Urothelium cell line (cell line): ENCODE measurements around the gene HNRNPR.
"Not testable (repeated sequence)": the region's sequence is repeated elsewhere in the genome, so short reads cannot be mapped to it uniquely, and the experiment has no call there.

ENCODE experiments used
- DNase-seq: peaks from one replicate; pipeline ENCODE4 v3.0.0; 2011; ENCODE audit warnings: low spot score, mixed read lengths
- FAIRE-seq: peaks from 2 replicates; lab custom pipeline; 2011; peaks lifted over from hg19 to GRCh38; lab: Jason Lieb, UNC

HNRNPR gene

DNA sequence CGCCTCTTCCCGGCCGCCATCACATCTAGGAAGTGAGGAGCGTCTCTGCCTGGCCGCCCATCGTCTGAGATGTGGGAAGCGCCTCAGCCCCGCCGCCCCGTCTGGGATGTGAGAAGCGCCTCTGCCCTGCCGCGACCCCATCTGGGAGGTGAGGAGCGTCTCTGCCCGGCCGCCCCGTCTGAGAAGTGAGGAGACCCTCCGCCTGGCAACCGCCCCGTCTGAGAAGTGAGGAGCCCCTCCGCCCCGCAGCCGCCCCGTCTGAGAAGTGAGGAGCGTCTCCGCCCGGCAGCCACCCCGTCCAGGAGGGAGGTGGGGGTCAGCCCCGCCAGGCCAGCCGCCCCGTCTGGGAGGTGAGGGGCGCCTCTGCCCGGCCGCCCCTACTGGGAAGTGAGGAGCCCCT lies 86.7 kb downstream of the HNRNPR start:
- not testable (repeated sequence) for FAIRE-seq, DNase-seq
